Activated CD8-positive, alpha-beta memory T cell treated with anti-CD3 and anti-CD28 coated beads, Interleukin-2, amount 10 ng/mL, durations not matched to agents 7 days and 5 days (primary cell): ENCODE measurements around the gene PLCL2. TPM values are rescaled to one million over a fixed set of nuclear protein-coding genes. Genes with fewer than 3 reads are reported as not detected.

ENCODE experiments used
- ATAC-seq: fragments of 150-1000 bp; cut with Tn5 transposase; one replicate; pipeline ENCODE4 v1.10.0; 2021; ENCODE audit warnings: moderate library complexity
- CTCF ChIA-PET: fragments of 350-600 bp; sonication (Branson Sonifier 250); formaldehyde crosslinking; loops from one replicate; lab custom pipeline; 2021; ENCODE audit warnings: antibody characterized with exemption; lab: Charles Lee
- DNase-seq: peaks from one replicate; pipeline ENCODE4 v3.0.0-alpha.2; 2020
- H3K27ac Mint-ChIP-seq: one replicate; pipeline ENCODE4 v1.8.0; 2021; ENCODE audit warnings: mild to moderate bottlenecking, mixed read lengths
- H3K27me3 Mint-ChIP-seq: one replicate; pipeline ENCODE4 v1.8.0; 2021; ENCODE audit warnings: mixed read lengths
- H3K36me3 Mint-ChIP-seq: one replicate; pipeline ENCODE4 v1.8.0; 2021; ENCODE audit warnings: mild to moderate bottlenecking, mixed read lengths
- H3K4me1 Mint-ChIP-seq: one replicate; pipeline ENCODE4 v1.8.0; 2021; ENCODE audit warnings: mixed read lengths
- H3K4me3 Mint-ChIP-seq: one replicate; pipeline ENCODE4 v1.8.0; 2021; ENCODE audit warnings: mild to moderate bottlenecking, moderate library complexity, mixed read lengths
- H3K9me3 Mint-ChIP-seq: one replicate; pipeline ENCODE4 v1.8.0; 2022; ENCODE audit warnings: low read depth, mixed read lengths
- total RNA-seq, 2 experiments: library from RNA; stranded (reverse); gene quantifications; one replicate each; pipeline ENCODE4 v1.2.3, GENCODE V29; 2021

PLCL2 gene
- total RNA-seq, 2 experiments from 2014 or later = 24.4 to 36.8 TPM

DNA sequence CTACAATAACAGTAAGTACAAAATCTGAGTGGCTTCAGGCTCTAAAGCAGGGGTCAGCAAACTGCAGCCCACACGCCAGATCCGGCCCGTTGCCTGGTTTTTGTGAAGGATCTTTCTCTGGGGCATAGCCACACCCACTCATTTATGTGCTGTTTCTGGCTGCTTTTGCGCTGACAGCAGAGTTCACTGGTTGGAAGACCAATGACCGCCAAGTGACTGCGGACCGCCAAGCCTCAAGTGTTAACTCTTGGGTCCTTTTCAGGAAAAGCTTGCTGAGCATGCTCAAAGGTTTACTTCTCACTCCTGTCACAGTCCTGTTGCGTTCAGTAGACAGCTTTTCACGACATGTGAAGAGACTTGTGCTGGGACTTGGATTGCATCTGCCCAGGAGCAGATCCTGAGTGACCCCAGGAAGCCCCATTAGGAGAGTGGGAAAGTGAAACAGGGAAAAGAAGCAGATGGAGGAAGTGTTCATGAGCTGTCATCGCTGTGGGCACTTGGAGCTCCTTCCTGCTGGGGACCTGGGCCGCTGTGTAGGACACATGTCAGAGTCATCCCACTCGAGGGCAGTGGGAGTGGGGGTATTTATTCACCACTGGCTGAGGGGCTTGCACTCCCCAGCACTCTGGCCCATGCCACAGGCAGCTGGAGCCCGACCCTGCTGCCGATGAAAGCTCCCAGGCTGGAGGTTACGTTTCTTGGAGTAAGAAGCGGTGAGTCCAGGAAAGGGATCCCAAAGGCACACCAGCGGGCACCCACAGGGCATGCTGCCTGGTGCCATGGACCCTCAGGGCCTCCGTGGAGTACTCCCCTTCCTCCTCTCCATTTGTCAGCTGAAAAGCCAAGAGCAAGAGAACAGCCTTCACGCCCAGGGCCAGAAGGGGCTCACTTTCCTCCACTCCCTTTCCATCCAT lies 249.1 kb downstream of the PLCL2 start:
- Mint-ChIP-seq H3K4me3 (no peak overlapping the region), H3K9me3 (peaks cover 10% of the 10 kb centered on the region), H3K27ac (no peak overlapping the region), H3K4me1 (no peaks in the 10 kb centered on the region), H3K36me3 (peaks cover 6% of the 10 kb centered on the region), H3K27me3 (no peaks in the 10 kb centered on the region)
- peak; percentile 32 for DNase-seq
- no peak for ATAC-seq
- CTCF ChIA-PET = no interaction called here

DNA sequence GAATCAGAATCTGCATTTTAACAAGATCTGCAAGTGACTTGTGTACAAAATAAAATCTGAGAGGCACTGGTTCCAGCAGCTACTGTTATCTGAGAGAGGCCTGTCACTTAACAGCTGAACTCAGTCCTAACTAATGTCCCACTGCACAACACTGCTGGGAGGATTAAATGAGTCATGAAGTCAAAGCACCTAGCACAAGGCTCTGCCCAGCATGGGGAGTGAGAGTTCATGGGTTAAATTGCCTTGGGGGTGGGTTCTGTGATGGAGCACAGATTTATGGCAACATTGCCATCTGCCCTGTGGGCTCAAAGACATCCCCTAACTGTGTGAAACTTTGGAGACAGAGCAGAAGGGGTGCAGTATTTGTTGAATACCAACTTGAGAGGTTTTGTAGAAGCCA lies 250.9 kb downstream of the PLCL2 start:
- DNase-seq = peak; percentile 16
- CTCF ChIA-PET = no interaction called here
- ATAC-seq = no peak
- H3K27ac Mint-ChIP-seq = no peak overlapping the region
- H3K4me3 Mint-ChIP-seq = no peak overlapping the region
- peaks cover 5% of the 10 kb centered on the region for H3K9me3 Mint-ChIP-seq
- H3K36me3 Mint-ChIP-seq = no peaks in the 10 kb centered on the region
- H3K27me3 Mint-ChIP-seq = peaks cover 4% of the 10 kb centered on the region
- peaks cover 3% of the 10 kb centered on the region for H3K4me1 Mint-ChIP-seq

DNA sequence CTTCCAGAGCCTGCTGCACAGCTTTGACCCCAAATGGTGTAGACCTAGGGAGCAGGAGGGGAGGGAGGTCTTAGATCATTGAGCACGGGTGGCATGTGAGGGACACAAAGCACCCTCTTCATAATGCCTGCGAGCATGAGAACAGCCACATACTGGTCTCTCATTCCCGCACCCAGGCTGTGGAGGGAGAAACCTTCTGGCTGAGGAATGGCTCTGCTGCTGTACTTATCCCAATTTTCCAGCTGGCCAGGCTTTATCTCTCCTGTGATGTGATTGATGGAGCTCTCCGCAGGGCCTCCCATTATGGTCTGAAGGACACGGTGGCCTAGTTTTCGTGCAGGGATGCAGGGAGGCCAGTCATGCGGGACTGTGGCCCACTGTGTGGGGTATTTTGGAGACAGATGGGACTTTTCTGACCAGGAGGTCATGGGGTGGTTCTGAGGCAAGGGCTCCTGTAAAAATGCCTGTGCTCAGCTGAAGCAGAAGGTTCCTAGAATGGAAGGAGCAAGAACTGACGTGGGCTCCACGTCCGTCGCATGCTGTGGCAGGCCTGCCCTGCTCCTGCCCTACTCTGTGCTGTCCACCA lies 251.5 kb downstream of the PLCL2 start:
- CTCF ChIA-PET = no interaction called here
- ATAC-seq = no peak
- DNase-seq = peak; percentile 36
- Mint-ChIP-seq H3K36me3 (no peaks in the 10 kb centered on the region), H3K27ac (no peak overlapping the region), H3K9me3 (peaks cover 3% of the 10 kb centered on the region), H3K4me3 (no peak overlapping the region), H3K4me1 (peaks cover 4% of the 10 kb centered on the region), H3K27me3 (peaks cover 4% of the 10 kb centered on the region)

DNA sequence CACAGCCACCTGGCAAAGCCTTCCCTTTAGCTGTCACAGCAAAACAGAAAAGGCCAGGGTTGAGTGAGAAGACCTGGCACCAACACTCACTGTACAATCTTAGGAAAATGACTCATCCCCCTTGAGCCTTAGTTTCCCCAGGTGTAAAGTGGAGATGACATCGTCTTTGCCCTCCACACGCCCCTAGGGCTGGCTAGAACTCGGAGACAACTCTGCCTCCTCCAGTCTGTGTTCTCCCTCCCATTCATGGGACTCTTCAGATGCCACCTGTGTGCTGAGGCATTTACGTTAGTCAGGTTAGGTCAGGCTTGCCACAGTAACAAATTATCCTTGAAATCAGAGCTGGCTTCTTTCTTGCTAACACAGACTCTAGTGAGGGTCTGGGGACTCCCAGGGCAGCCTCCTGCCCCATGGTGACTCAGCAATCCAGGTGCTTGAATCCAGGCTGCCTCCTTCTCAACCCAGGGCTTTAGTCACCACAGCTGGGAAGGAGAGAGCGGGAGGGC lies 252.6 kb downstream of the PLCL2 start:
- no peaks in the 10 kb centered on the region for H3K36me3 Mint-ChIP-seq
- peaks cover 4% of the 10 kb centered on the region for H3K27me3 Mint-ChIP-seq
- no peak for DNase-seq
- peaks cover 7% of the 10 kb centered on the region for H3K4me1 Mint-ChIP-seq
- H3K9me3 Mint-ChIP-seq = peaks cover 3% of the 10 kb centered on the region
- no peak overlapping the region for H3K27ac Mint-ChIP-seq
- no peak overlapping the region for H3K4me3 Mint-ChIP-seq
- CTCF ChIA-PET = no interaction called here
- ATAC-seq = no peak

DNA sequence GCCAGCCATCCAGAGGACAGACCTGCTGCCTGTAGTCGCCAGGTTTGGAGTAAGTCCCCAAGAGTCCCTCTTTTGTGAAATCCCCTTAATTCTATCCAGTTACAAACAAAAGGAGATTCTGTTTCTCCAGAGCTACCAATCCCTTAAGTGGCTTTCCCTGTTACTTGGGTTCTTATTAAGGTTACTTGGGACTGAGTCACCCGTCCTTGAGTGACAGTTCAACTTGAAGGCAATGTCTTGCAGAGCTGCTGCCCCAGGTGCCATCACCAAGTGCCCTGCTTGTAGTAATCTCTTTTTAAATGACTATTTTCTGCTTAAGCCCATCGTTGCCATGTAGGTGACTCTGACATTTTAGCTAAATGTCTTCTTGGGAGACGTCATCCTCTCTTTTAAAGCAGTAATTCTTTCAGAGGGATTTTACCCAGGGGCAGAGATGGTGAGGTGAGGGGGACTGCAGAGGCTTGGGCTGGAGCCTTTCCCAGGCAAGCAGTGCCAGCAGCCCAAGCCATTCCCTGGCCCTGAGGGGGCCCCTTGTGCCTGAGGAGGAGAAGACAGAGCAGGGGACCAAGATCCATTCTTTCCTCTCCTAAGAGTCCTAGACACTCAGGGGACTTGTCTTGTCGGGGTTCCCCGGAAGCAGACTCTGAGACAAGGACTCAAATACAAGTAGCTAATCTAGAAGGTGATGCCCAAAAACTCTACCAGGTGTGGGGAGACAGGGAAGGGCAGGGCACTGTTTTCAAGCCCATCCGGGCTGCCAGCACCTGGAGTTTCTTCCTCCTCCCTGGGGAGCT lies 253.7 kb downstream of the PLCL2 start:
- CTCF ChIA-PET = interaction anchor here (0.9 kb wide), 1 partner anchor 12 kb away, joined by 3 read pairs; no protein-coding TSS in a partner anchor
- Mint-ChIP-seq H3K4me1 (peaks cover 7% of the 10 kb centered on the region), H3K27me3 (peaks cover 4% of the 10 kb centered on the region), H3K4me3 (no peak overlapping the region), H3K36me3 (peaks cover 2% of the 10 kb centered on the region), H3K9me3 (peaks cover 3% of the 10 kb centered on the region), H3K27ac (no peak overlapping the region)
- DNase-seq (no peak), ATAC-seq (no peak)
